ENCODE data around the gene TERT. TPM values are rescaled to one million over a fixed set of nuclear protein-coding genes. Genes with fewer than 3 reads are reported as not detected.

Gene TERT
- total RNA-seq, 2 donors from 2014 or later = not detected

DNA sequence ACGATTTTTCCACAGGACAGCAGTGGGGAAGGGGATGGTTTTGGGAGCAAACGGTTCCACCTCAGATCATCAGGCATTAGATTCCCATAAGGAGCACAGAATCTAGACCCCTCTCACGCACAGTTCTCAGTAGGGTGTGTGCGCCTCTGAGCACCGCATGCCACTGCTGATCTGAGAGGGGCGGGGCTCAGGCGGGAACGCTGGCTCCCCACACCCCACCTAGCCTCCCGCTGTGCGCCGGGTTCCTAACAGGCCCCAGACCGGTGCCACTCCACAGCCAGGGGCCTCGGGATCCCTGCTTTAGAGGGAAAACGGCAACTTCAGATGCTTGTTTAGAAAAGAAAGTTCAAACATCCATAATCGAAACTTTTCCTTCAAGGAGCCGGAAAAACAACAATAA lies 20.4 kb downstream of the TERT start:
- DNase-seq (no peak), ATAC-seq (no peak)
- Histone ChIP-seq H3K9me3 (no peaks in the 10 kb centered on the region), H3K4me3 (no peak overlapping the region), H3K27me3 (no peaks in the 10 kb centered on the region), H3K36me3 (replicated peaks in 1 of 2; ENCODE audit: insufficient read depth in 1 of 2, low read depth in 2 of 2) (no peaks in the 10 kb centered on the region), H3K4me1 (no peaks in the 10 kb centered on the region), H3K27ac (no peak overlapping the region)
- TF ChIP-seq, protein P1, sequence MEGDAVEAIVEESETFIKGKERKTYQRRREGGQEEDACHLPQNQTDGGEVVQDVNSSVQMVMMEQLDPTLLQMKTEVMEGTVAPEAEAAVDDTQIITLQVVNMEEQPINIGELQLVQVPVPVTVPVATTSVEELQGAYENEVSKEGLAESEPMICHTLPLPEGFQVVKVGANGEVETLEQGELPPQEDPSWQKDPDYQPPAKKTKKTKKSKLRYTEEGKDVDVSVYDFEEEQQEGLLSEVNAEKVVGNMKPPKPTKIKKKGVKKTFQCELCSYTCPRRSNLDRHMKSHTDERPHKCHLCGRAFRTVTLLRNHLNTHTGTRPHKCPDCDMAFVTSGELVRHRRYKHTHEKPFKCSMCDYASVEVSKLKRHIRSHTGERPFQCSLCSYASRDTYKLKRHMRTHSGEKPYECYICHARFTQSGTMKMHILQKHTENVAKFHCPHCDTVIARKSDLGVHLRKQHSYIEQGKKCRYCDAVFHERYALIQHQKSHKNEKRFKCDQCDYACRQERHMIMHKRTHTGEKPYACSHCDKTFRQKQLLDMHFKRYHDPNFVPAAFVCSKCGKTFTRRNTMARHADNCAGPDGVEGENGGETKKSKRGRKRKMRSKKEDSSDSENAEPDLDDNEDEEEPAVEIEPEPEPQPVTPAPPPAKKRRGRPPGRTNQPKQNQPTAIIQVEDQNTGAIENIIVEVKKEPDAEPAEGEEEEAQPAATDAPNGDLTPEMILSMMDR (IDR thresholded peaks at IDR 0.05) = no peak
- no peak for TF ChIP-seq POLR2A (IDR thresholded peaks at IDR 0.05)
- 65 to 79% methylated on average over 14 to 16 of the region's 16 CpGs for WGBS, 2 donors
- intact Hi-C loops (cut with DNase I) = no loop called here

DNA sequence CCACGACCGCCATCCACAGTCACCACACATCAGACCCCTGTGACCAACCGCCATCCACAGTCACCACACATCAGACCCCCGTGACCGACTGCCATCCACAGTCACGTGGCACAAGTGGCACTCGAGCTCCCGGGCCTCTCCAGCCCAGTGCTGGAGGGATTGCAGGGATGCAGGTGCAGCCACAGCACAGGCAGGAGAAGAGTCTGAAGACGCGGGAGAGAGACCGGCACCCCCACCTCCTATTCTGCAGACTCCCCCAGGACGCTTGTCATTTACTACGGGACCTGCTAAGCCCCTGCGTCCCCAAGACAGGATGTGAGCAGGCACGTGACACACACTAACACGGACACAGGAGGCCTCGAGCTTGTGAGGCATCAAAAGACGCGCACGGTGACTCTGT lies 21.1 kb downstream of the TERT start:
- DNase-seq (no peak), ATAC-seq (no peak)
- no peak for TF ChIP-seq POLR2A (IDR thresholded peaks at IDR 0.05)
- TF ChIP-seq, protein P1 (IDR thresholded peaks at IDR 0.05) = no peak
- no peak overlapping the region for H3K27ac ChIP-seq
- H3K4me1 ChIP-seq = no peaks in the 10 kb centered on the region
- intact Hi-C loops (cut with DNase I) = no loop called here
- H3K36me3 ChIP-seq (replicated peaks in 1 of 2; ENCODE audit: insufficient read depth in 1 of 2, low read depth in 2 of 2) = no peaks in the 10 kb centered on the region
- no peaks in the 10 kb centered on the region for H3K27me3 ChIP-seq
- 81 to 89% methylated on average over 17 to 19 of the region's 20 CpGs for WGBS, 2 donors
- H3K9me3 ChIP-seq = no peaks in the 10 kb centered on the region
- no peak overlapping the region for H3K4me3 ChIP-seq

DNA sequence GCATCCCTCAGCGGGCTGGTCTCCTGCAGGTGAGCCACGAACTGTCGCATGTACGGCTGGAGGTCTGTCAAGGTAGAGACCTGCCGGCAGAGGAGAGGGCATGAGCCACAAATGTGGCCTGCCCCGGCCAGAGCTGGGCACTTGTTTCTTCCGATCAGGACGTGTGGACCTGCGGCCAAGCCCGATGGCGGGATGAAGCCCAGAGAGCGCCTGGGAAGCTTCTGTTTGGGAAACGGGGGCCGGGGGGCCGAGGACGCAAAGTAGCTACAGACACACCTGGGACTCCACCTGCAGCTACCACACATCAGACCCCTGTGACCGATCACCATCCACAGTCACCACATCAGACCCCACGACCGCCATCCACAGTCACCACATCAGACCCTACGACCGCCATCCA lies 22.7 kb downstream of the TERT start:
- no peak for ATAC-seq
- H3K36me3 ChIP-seq (replicated peaks in 1 of 2; ENCODE audit: insufficient read depth in 1 of 2, low read depth in 2 of 2) = no peaks in the 10 kb centered on the region
- TF ChIP-seq, protein P1 (IDR thresholded peaks at IDR 0.05) = no peak
- TF ChIP-seq POLR2A (IDR thresholded peaks at IDR 0.05) = no peak
- intact Hi-C loops (cut with DNase I) = no loop called here
- H3K27ac ChIP-seq = no peak overlapping the region
- H3K9me3 ChIP-seq = no peaks in the 10 kb centered on the region
- WGBS, 2 donors = 92% methylated on average over 16 of the region's 21 CpGs; no CpG with 5 or more reads in 1 of the 2 donors
- no peaks in the 10 kb centered on the region for H3K27me3 ChIP-seq
- no peak for DNase-seq
- H3K4me3 ChIP-seq = no peak overlapping the region
- no peaks in the 10 kb centered on the region for H3K4me1 ChIP-seq

DNA sequence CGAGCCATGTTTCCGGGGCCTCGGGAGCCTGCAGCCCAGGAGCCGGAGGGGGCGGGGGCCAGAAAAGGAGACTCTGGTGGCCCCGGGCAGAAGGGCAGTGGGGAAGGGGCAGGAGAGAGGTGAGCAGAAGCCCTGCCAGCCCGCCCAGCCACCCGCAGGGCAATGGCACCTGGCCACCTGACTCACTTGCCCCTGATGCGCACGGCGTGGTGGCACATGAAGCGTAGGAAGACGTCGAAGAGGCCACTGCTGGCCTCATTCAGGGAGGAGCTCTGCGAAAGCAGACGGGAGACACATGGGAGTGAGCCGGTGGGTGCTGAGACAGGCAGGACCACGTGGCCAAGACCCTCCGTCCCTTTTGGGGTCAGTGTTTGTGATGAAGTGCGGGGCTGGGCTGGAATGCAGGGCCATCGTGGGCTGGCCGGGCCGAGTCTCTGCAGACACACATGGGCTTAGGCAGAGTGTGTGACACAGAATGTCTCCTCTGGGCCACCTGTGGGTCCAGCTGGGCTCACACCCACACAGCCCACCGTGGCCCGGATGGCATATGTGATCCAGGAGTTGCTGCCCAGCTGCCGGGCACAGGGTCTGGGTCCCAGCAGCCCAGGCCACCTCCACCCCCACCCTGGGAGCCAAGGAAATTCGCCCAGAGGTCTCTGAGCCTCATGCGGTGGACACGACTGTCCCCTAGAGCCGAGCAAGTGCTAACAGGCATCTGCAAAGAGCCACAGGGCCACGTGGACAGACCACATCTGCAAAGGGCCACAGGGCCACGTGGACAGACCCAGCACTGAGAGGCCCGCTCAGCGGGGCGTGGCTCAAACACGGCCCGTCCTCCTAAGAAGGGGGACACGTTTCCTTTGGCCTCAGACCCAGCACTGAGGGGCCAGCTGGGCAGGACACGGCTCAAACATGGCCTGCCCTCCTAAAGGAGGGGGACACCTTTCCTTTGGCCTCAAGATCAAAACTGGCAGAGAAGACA lies 23.6 kb downstream of the TERT start:
- Histone ChIP-seq H3K27ac (no peak overlapping the region), H3K4me3 (no peak overlapping the region), H3K27me3 (no peaks in the 10 kb centered on the region), H3K36me3 (replicated peaks in 1 of 2; ENCODE audit: insufficient read depth in 1 of 2, low read depth in 2 of 2) (no peaks in the 10 kb centered on the region), H3K4me1 (no peaks in the 10 kb centered on the region), H3K9me3 (no peaks in the 10 kb centered on the region)
- intact Hi-C loops (cut with DNase I) = no loop called here
- no peak for DNase-seq
- no peak for ATAC-seq
- 86 to 88% methylated on average over 23 to 39 of the region's 39 CpGs for WGBS, 2 donors
- TF ChIP-seq POLR2A (IDR thresholded peaks at IDR 0.05) = no peak
- TF ChIP-seq, protein P1 (IDR thresholded peaks at IDR 0.05) = no peak

Data from body of pancreas (tissue), 4 donors.